Measurements from ENCODE around the gene TCF4.

- TF ChIP-seq, protein P1, sequence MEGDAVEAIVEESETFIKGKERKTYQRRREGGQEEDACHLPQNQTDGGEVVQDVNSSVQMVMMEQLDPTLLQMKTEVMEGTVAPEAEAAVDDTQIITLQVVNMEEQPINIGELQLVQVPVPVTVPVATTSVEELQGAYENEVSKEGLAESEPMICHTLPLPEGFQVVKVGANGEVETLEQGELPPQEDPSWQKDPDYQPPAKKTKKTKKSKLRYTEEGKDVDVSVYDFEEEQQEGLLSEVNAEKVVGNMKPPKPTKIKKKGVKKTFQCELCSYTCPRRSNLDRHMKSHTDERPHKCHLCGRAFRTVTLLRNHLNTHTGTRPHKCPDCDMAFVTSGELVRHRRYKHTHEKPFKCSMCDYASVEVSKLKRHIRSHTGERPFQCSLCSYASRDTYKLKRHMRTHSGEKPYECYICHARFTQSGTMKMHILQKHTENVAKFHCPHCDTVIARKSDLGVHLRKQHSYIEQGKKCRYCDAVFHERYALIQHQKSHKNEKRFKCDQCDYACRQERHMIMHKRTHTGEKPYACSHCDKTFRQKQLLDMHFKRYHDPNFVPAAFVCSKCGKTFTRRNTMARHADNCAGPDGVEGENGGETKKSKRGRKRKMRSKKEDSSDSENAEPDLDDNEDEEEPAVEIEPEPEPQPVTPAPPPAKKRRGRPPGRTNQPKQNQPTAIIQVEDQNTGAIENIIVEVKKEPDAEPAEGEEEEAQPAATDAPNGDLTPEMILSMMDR (IDR thresholded peaks at IDR 0.05; ENCODE audit: insufficient read depth, low read depth, low read length): no peak
- TF ChIP-seq EZH2 (IDR thresholded peaks at IDR 0.05; ENCODE audit: insufficient read depth, low read length): no peak
These were observed 148.9 kb downstream of the TCF4 start for GRCh38 chr18:55439056-55439455.
